ENCODE data around the gene STARD3.

GRCh38 chr17:39676198-39676819 lies 39.4 kb downstream of the STARD3 start:
- TF ChIP-seq EZH2 (IDR thresholded peaks at IDR 0.05; ENCODE audit: borderline replicate concordance, low read length), result no peak
- TF ChIP-seq CTCF (IDR thresholded peaks at IDR 0.05; ENCODE audit: low read length), result no peak
